ENCODE data around the gene GRAMD1A. TPM values are rescaled to one million over a fixed set of nuclear protein-coding genes. Genes with fewer than 3 reads are reported as not detected.
A peak's percentile ranks its signal among the peaks of the same experiment; 100 is the strongest.
"Not testable (repeated sequence)": the region's sequence is repeated elsewhere in the genome, so short reads cannot be mapped to it uniquely, and the experiment has no call there.

GRAMD1A gene
- total and polyA plus RNA-seq, 4 donors = 29.6 to 111 (median 64.4) TPM

DNA sequence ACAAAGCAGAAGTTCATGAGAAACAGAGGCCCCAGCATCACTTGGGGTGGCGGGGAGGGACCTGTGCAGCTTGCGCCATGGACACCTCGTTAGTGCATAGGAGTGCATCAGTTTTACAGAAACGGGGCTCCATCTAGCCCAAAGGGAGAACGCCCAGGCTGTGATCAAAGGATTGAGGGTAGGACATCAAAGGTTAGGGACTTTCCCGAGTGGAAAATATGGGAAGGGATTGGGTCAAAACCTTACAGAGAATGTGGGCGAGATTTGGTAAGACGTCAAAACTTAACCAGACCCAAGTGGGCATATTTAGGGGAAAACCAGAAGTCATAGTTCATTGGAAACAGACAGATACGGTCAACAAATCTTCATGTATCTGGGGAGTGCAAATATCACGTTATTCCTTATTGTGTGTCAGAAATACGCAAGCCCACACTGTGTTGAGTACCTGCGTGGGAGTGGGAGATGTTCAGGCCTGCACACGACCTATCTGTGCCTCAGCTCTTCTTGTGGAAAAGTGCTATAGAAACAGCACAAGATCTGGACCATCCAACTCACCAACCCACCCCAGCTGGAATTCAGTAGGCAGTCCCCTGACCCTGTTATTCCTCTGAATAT, 9.4 kb upstream of the GRAMD1A start:
- WGBS (ENCODE audit: insufficient coverage) = 87% methylated on average over 12 of the region's 13 CpGs
- Histone ChIP-seq H3K27ac (ENCODE audit: low read depth, low read length) (no peak overlapping the region), H3K36me3 (ENCODE audit: control insufficient read depth, insufficient read depth, low read length) (no peaks in the 10 kb centered on the region)

DNA sequence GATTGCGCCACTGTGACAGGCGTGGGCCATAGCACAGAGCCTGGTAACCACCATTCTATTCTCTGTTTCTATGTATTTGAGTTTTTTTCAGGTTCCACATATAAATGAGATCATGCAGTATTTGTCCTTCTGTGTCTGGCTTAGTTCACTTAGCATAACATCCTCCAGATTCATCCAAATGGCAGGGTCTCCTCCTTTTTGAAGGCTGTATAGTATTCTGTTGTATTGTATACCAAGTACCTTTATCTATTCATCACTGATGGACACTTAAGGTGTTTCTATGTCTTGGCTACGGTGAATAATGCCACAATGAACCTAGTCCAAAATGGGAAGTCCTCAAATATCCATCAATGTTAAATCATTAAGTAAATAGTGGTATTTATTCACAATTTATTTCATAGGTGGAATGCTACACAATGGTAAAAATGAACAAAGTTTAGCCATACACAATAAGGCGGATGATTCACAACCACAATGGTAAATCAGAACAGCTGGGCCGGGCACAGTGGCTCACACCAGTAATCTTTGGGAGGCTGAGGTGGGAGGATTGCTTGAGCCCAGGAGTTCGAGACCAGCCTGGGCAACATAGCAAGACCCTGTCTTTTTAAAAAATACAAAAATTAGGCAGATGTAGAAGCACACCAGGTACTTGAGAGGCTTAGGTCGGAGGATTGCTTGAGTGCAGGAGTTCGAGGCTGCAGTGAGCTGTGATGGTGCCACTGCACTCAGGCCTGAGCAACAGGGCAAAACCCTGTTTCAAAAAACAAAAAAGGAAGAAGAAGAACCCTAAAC, 8.4 kb upstream of the GRAMD1A start:
- Histone ChIP-seq H3K27ac (ENCODE audit: low read depth, low read length) (no peak overlapping the region), H3K4me1 (ENCODE audit: control insufficient read depth, insufficient read depth, low read length) (peaks cover 12% of the 10 kb centered on the region), H3K27me3 (ENCODE audit: control insufficient read depth, insufficient read depth, low read length) (no peaks in the 10 kb centered on the region), H3K9me3 (ENCODE audit: control insufficient read depth, insufficient read depth, low read length) (no peaks in the 10 kb centered on the region), H3K36me3 (ENCODE audit: control insufficient read depth, insufficient read depth, low read length) (no peaks in the 10 kb centered on the region), H3K4me3 (ENCODE audit: low read depth, low read length) (no peak overlapping the region)
- 100% methylated on average over 2 of the region's 8 CpGs for WGBS (ENCODE audit: insufficient coverage)
- no peak for DNase-seq (ENCODE audit: low read depth in 4 of 6, low spot score in 6 of 6)

More for the DNA sequence above, 9.4 kb upstream of the GRAMD1A start:
- no peaks in the 10 kb centered on the region for H3K9me3 ChIP-seq (ENCODE audit: control insufficient read depth, insufficient read depth, low read length)
- H3K27me3 ChIP-seq (ENCODE audit: control insufficient read depth, insufficient read depth, low read length) = no peaks in the 10 kb centered on the region
- no peak overlapping the region for H3K4me3 ChIP-seq (ENCODE audit: low read depth, low read length)
- H3K4me1 ChIP-seq (ENCODE audit: control insufficient read depth, insufficient read depth, low read length) = peaks cover 12% of the 10 kb centered on the region
- DNase-seq (ENCODE audit: low read depth in 4 of 6, low spot score in 6 of 6) = no peak

DNA sequence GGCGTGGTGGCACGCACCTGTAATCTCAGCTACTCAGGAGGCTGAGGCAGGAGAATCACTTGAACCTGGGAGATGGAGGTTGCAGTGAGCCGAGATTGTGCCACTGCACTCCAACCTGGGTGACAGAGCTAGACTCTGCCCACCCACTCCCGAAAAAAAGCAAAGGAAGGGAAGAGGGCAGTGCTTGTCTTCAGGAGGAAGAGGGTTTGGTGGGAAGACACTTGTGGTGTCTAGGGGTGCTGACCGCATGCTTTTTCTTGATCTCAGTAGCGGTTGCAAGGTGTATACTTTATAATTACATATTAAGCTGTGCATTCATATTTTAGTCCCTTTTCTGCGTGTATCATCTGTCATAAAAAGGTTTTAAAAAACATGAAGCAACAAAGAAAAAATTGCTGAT, 7.5 kb upstream of the GRAMD1A start:
- not testable (repeated sequence) for H3K4me3 ChIP-seq (ENCODE audit: low read depth, low read length)
- WGBS (ENCODE audit: insufficient coverage) = 100% methylated on average over 1 of the region's 7 CpGs

DNA sequence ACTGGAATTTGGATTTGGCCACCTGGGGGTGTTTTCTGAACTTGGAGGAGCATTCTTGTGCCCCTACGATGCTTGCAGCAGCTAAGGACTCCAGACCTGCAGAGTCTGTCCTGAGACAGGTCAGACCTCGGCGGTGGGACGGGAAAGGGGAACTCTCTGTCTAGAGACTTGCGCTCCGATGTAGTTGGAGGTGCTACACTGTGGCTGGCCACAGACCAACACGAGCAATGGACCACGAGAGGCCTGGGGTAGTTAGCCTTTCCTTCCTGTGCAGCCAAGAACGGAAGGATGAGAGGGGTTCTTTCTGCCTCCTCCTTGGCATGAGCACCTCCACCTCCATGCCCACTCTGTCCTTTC, 5.9 kb upstream of the GRAMD1A start:
- Histone ChIP-seq H3K27me3 (ENCODE audit: control insufficient read depth, insufficient read depth, low read length) (no peaks in the 10 kb centered on the region), H3K36me3 (ENCODE audit: control insufficient read depth, insufficient read depth, low read length) (no peaks in the 10 kb centered on the region), H3K27ac (ENCODE audit: low read depth, low read length) (peak overlapping the region; percentile 50), H3K9me3 (ENCODE audit: control insufficient read depth, insufficient read depth, low read length) (no peaks in the 10 kb centered on the region), H3K4me3 (ENCODE audit: low read depth, low read length) (no peak overlapping the region), H3K4me1 (ENCODE audit: control insufficient read depth, insufficient read depth, low read length) (peaks cover 23% of the 10 kb centered on the region)
- DNase-seq (ENCODE audit: low read depth in 4 of 6, low spot score in 6 of 6) = no peak
- 86% methylated on average over 9 of the region's 9 CpGs for WGBS (ENCODE audit: insufficient coverage)

More for the DNA sequence above, 7.5 kb upstream of the GRAMD1A start:
- H3K27me3 ChIP-seq (ENCODE audit: control insufficient read depth, insufficient read depth, low read length); H3K36me3 ChIP-seq (ENCODE audit: control insufficient read depth, insufficient read depth, low read length); H3K9me3 ChIP-seq (ENCODE audit: control insufficient read depth, insufficient read depth, low read length); DNase-seq (ENCODE audit: low read depth in 4 of 6, low spot score in 6 of 6); H3K27ac ChIP-seq (ENCODE audit: low read depth, low read length): not testable (repeated sequence)
- H3K4me1 ChIP-seq (ENCODE audit: control insufficient read depth, insufficient read depth, low read length) = peaks cover 12% of the 10 kb centered on the region

DNA sequence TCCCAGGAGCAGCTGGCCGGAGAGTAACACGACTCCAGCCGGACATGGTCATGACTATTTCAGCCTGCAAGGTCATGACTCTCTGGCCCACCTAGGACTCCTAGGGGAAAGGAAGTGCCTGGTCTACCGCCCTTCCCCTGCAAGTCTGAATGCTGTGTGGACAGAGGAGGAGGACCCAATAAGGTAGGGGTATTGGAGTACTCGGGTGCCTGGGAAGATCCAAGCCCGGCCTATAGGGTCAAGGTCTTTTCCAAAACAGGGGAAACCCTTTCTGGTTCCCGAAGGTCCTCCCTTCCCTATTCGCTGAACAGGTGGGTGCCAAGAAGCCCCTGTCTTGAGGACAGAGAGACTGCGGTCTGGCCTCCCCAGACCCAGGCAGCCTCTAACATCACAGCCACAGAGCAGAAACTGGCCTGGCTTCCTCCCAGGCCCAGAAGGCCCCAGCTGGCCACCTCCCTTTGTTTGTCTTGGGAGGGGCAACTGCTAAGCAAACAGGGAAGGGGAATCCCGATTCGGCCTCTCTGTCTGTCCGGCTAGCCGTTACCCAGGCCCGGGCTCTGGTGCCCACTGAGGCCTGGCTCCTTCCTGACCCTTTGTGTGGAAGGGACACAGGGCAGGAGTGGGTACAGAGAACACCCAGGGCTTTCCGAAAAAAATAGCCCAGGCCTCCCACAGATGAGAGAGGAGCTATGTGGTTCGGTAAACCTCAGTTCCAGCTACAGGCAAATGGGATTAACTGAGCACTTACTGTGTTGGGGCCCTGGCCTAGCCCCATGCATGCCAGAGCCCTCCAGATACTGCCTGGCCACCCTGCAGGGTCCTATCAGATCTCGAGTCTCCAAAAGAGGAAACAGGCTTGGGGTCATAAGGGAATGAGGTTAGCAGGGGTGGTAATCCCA, 5.2 kb upstream of the GRAMD1A start:
- Histone ChIP-seq H3K27me3 (ENCODE audit: control insufficient read depth, insufficient read depth, low read length) (no peaks in the 10 kb centered on the region), H3K4me1 (ENCODE audit: control insufficient read depth, insufficient read depth, low read length) (peaks cover 29% of the 10 kb centered on the region), H3K36me3 (ENCODE audit: control insufficient read depth, insufficient read depth, low read length) (no peaks in the 10 kb centered on the region), H3K27ac (ENCODE audit: low read depth, low read length) (peak overlapping the region; percentile 50), H3K4me3 (ENCODE audit: low read depth, low read length) (no peak overlapping the region), H3K9me3 (ENCODE audit: control insufficient read depth, insufficient read depth, low read length) (no peaks in the 10 kb centered on the region)
- 89% methylated on average over 16 of the region's 17 CpGs for WGBS (ENCODE audit: insufficient coverage)
- DNase-seq (ENCODE audit: low read depth in 4 of 6, low spot score in 6 of 6) = no peak

DNA sequence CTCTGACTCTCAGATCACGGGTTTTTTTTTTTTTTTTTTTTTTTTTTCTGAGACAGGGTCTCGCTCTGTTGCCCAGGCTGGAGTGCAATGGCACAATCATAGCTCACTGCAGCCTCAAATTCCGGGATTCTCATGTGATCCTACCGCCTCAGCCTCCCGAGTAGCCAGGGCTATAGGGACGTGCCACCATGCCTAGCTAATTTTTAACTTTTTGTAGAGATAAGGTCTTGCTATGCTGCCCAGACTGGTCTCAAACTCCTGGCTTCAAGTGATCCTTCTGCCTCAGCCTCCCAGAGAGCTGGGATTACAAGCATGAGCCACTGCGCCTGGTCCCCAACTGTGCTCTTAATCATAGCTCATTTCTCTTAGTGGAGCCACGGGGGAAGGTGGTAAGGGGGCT, 4.6 kb upstream of the GRAMD1A start:
- Histone ChIP-seq H3K4me1 (ENCODE audit: control insufficient read depth, insufficient read depth, low read length) (peaks cover 30% of the 10 kb centered on the region), H3K27me3 (ENCODE audit: control insufficient read depth, insufficient read depth, low read length) (no peaks in the 10 kb centered on the region), H3K36me3 (ENCODE audit: control insufficient read depth, insufficient read depth, low read length) (no peaks in the 10 kb centered on the region), H3K9me3 (ENCODE audit: control insufficient read depth, insufficient read depth, low read length) (no peaks in the 10 kb centered on the region), H3K27ac (ENCODE audit: low read depth, low read length) (no peak overlapping the region), H3K4me3 (ENCODE audit: low read depth, low read length) (no peak overlapping the region)
- DNase-seq (ENCODE audit: low read depth in 4 of 6, low spot score in 6 of 6) = no peak
- WGBS (ENCODE audit: insufficient coverage) = 94% methylated on average over 4 of the region's 8 CpGs

DNA sequence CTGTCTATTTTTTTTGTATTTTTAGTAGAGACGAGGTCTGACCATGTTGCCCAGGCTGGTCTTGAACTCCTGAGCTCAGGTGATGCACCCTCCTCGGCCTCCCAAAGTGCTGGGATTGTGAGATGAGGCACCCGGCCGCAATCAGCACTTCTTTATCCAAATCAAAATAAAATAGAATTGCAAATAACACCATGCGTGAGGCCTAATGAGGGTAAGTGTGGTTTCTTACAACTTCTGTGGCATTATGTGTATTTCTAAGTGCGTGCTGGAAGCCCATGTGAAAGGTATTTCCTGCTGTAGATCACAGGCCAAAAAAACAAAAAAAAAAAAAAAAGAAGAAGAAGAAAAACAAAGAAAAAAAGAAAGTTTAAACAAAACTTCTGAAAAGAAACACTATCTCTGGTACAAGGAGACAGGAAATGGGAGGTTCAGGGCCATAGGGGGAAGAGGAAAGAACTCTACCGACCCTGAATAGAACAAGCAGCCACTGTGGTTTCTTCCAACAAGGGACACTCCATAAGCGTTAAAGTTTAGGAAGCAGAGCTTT, 3.0 kb upstream of the GRAMD1A start:
- H3K36me3 ChIP-seq (ENCODE audit: control insufficient read depth, insufficient read depth, low read length) = peaks cover 3% of the 10 kb centered on the region
- no peaks in the 10 kb centered on the region for H3K9me3 ChIP-seq (ENCODE audit: control insufficient read depth, insufficient read depth, low read length)
- peak overlapping the region; percentile 42 for H3K27ac ChIP-seq (ENCODE audit: low read depth, low read length)
- DNase-seq (ENCODE audit: low read depth in 4 of 6, low spot score in 6 of 6) = no peak
- no peaks in the 10 kb centered on the region for H3K27me3 ChIP-seq (ENCODE audit: control insufficient read depth, insufficient read depth, low read length)
- peaks cover 34% of the 10 kb centered on the region for H3K4me1 ChIP-seq (ENCODE audit: control insufficient read depth, insufficient read depth, low read length)
- H3K4me3 ChIP-seq (ENCODE audit: low read depth, low read length) = no peak overlapping the region
- 55% methylated on average over 3 of the region's 8 CpGs for WGBS (ENCODE audit: insufficient coverage)

DNA sequence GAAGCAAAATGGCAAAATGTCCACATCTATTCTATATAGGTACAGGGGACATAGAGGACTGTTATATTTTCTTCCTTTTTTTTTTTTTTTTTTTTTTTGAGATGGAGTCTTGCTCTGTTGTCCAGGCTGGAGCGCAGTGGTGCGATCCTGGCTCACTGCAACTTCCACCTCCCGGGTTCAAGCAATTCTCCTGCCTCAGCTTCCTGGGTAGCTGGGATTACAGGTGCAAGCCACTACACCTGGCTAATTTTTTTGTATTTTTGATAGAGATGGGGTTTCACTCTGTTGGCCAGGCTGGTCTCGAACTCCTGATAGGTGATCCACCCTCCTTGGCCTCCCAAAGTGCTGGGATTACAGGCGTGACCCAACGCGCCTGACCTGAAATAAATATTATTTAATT, 1.9 kb upstream of the GRAMD1A start:
- not testable (repeated sequence) for H3K9me3 ChIP-seq (ENCODE audit: control insufficient read depth, insufficient read depth, low read length); H3K4me3 ChIP-seq (ENCODE audit: low read depth, low read length); H3K27me3 ChIP-seq (ENCODE audit: control insufficient read depth, insufficient read depth, low read length); DNase-seq (ENCODE audit: low read depth in 4 of 6, low spot score in 6 of 6)
- H3K27ac ChIP-seq (ENCODE audit: low read depth, low read length) = peak overlapping the region; percentile 25
- H3K36me3 ChIP-seq (ENCODE audit: control insufficient read depth, insufficient read depth, low read length) = peaks cover 14% of the 10 kb centered on the region
- WGBS (ENCODE audit: insufficient coverage) = no CpG with 5 or more reads among the region's 7 CpGs
- peaks cover 39% of the 10 kb centered on the region for H3K4me1 ChIP-seq (ENCODE audit: control insufficient read depth, insufficient read depth, low read length)

DNA sequence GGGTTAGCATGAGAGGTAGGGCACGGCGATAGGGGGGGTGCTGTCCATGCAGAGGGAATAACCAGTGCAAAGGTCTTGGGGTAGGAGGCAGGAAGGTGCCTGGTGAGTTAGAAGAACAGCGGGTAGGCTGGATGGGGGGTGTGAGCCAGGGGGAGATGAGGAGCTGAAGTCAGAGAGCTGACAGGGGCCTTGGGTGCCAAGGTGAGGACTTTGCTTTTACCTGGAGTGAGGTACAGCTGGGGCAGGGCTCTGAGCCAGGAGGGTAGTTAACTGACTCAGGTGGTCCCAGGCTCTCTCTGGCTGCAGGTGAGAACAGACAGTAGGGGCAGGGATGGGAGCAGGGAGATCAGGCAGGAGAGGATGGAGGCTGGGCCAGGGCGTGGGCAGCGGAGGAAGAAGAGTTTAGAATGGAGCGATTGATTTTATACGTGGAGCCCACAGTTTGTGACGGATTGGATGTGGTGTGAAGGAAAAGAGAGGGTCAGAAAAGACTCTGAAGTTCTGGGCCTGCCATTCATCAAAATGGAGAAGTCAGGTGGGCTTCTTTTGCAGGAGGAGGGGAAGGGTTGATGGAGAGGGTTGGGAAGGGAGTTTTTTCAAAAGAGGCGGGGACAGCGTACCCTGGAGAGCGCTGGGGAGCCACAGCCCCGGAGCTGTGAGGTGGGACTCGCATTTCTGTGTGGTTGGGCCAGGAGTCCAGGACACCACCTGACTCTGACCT, 1.2 kb upstream of the GRAMD1A start:
- WGBS (ENCODE audit: insufficient coverage) = 45% methylated on average over 13 of the region's 13 CpGs
- Histone ChIP-seq H3K27me3 (ENCODE audit: control insufficient read depth, insufficient read depth, low read length) (no peaks in the 10 kb centered on the region), H3K4me3 (ENCODE audit: low read depth, low read length) (peak overlapping the region; percentile 78), H3K27ac (ENCODE audit: low read depth, low read length) (peak overlapping the region; percentile 99), H3K9me3 (ENCODE audit: control insufficient read depth, insufficient read depth, low read length) (no peaks in the 10 kb centered on the region), H3K36me3 (ENCODE audit: control insufficient read depth, insufficient read depth, low read length) (peaks cover 19% of the 10 kb centered on the region), H3K4me1 (ENCODE audit: control insufficient read depth, insufficient read depth, low read length) (peaks cover 44% of the 10 kb centered on the region)
- DNase-seq (ENCODE audit: low read depth in 4 of 6, low spot score in 6 of 6) = no peak

Data from spinal cord (tissue), 10 donors.